HuH-7.5 (cell line): Measurements from ENCODE around the gene BRME1.

Experiments
- DNase-seq: peaks from one replicate; pipeline ENCODE4 v3.0.0; 2011; ENCODE audit warnings: low spot score

The BRME1 gene

GRCh38 chr19:13905634-13906520 is at the start of gene BRME1, which contains the start of gene CC2D1A:
Gene BRME1 (minus strand): TSS chr19:13906117. CDS start chr19:13904892, 1,225 bp downstream.
Gene CC2D1A (plus strand): TSS chr19:13906201. CDS start chr19:13906442, 241 bp downstream.
- DNase-seq = peak; percentile 98

- no peak for DNase-seq
Observed at GRCh38 chr19:13954185-13954584, 48.3 kb upstream of the BRME1 start.

- DNase-seq = no peak
Observed at GRCh38 chr19:13952931-13953531, 47.1 kb upstream of the BRME1 start.

GRCh38 chr19:13952154-13952930 is 46.4 kb upstream of the BRME1 start, which contains the start of gene DCAF15:
Gene DCAF15 (plus strand): TSS chr19:13952509. CDS start chr19:13952513, 4 bp downstream.
- peak; percentile 100 for DNase-seq

GRCh38 chr19:13951799-13952153 is 45.9 kb upstream of the BRME1 start:
- DNase-seq = no peak

GRCh38 chr19:13951043-13951442 is 45.1 kb upstream of the BRME1 start:
- no peak for DNase-seq

- no peak for DNase-seq
Observed at GRCh38 chr19:13946414-13946813, 40.5 kb upstream of the BRME1 start.

- no peak for DNase-seq
Observed at GRCh38 chr19:13942023-13942684, 36.2 kb upstream of the BRME1 start.

GRCh38 chr19:13938301-13939064 is 32.6 kb upstream of the BRME1 start, which contains the start of gene PODNL1:
Gene PODNL1 (minus strand): TSS chr19:13938417. CDS start chr19:13938181, 236 bp downstream.
- DNase-seq = no peak

GRCh38 chr19:13937479-13938300 is 31.8 kb upstream of the BRME1 start:
- DNase-seq = no peak

GRCh38 chr19:13935765-13936510 is 30.0 kb upstream of the BRME1 start:
- no peak for DNase-seq

GRCh38 chr19:13934785-13935109 is 28.8 kb upstream of the BRME1 start:
- no peak for DNase-seq

- DNase-seq = no peak
Observed at GRCh38 chr19:13932911-13933393, 27.0 kb upstream of the BRME1 start.

GRCh38 chr19:13932149-13932637 is 26.3 kb upstream of the BRME1 start:
- DNase-seq = no peak

- no peak for DNase-seq
Observed at GRCh38 chr19:13931391-13932148, 25.7 kb upstream of the BRME1 start.

GRCh38 chr19:13930402-13930801 is 24.5 kb upstream of the BRME1 start:
- no peak for DNase-seq

- DNase-seq = no peak
Observed at GRCh38 chr19:13929956-13930355, 24.0 kb upstream of the BRME1 start.

- DNase-seq = no peak
Observed at GRCh38 chr19:13929340-13929739, 23.4 kb upstream of the BRME1 start.
